ENCODE results near the gene PRELID2.

The PRELID2 gene

DNA sequence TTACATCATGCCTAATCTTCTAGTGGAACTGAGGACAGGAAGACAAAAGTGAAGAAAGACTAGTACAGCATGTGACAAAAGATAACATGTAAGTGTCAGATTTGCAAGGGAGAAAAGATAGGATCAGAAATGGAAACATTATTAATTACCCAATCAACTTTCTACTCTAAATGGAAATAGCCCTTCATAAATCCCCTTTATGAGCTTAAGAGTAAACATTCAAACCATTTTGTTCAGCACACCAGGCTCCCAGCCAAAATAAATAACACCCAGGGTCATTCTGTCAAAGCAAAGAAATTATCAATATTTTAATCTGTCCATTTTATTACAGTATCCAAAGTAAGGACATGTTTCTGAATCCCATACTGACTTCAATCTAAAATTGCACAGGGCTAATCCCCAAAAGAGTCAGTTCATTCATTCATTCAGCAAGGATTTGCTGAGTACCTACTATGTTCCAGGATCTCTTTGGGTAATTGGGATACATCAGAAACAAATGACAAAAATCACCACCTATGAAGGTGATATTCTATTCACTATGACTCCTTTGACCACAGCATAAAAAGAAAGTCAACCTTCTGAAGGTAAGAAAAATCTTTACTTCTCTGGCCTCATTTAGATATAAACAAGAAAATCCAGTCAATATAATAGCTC, 5.3 kb downstream of the PRELID2 start:
- TF ChIP-seq, protein P1, sequence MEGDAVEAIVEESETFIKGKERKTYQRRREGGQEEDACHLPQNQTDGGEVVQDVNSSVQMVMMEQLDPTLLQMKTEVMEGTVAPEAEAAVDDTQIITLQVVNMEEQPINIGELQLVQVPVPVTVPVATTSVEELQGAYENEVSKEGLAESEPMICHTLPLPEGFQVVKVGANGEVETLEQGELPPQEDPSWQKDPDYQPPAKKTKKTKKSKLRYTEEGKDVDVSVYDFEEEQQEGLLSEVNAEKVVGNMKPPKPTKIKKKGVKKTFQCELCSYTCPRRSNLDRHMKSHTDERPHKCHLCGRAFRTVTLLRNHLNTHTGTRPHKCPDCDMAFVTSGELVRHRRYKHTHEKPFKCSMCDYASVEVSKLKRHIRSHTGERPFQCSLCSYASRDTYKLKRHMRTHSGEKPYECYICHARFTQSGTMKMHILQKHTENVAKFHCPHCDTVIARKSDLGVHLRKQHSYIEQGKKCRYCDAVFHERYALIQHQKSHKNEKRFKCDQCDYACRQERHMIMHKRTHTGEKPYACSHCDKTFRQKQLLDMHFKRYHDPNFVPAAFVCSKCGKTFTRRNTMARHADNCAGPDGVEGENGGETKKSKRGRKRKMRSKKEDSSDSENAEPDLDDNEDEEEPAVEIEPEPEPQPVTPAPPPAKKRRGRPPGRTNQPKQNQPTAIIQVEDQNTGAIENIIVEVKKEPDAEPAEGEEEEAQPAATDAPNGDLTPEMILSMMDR (IDR thresholded peaks at IDR 0.05; ENCODE audit: insufficient read depth, low read depth, low read length, missing control alignments) = no peak
- H3K4me3 ChIP-seq (ENCODE audit: low read depth, low read length) = no peak overlapping the region
- no peak for DNase-seq (ENCODE audit: low read depth)

DNA sequence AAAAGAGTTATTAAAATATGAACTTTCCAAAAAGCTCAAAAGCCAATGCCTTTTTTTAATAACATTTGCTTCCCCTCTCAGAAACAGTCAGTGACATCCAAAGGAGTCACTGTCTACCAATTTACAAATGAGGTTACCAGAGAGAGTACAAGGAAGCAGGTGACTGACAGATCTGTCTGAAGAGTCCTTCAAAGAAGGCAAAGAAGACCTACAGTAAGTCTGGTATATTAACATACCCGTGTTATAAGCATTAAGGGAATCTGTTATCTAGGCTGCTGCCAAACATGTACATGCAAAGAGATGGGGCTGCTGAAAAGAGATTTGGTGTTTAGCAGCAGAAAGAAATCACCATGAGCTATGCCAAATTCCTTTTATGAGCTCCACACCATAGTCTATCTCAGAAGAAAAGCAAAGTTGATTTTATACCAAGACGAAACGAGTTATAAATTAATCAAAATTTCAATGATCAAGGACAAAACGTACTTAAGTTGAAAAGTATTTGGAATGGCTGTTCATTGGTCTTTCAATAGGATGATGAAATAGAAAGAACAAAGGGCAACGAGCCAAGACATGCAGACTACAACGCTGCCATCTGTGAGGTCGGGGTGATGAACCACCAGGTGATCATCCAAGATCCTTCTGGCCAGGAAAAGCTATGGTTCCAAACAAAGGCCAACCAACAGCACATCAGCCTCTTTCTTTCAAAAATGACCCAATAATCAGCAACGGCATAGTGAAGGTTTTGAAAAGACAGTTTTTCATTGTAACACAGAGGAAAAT, 8.1 kb downstream of the PRELID2 start:
- H3K4me3 ChIP-seq (ENCODE audit: low read depth, low read length) = no peak overlapping the region
- no peak for DNase-seq (ENCODE audit: low read depth)
- TF ChIP-seq, protein P1 (IDR thresholded peaks at IDR 0.05; ENCODE audit: insufficient read depth, low read depth, low read length, missing control alignments) = no peak

- TF ChIP-seq, protein P1 (IDR thresholded peaks at IDR 0.05; ENCODE audit: insufficient read depth, low read depth, low read length, missing control alignments) = peak; percentile 53
- no peak overlapping the region for H3K4me3 ChIP-seq (ENCODE audit: low read depth, low read length)
- DNase-seq (ENCODE audit: low read depth) = peak; percentile 51
These were observed 9.4 kb downstream of the PRELID2 start for GRCh38 chr5:145825751-145826180.

GRCh38 chr5:145824040-145824439, 11.1 kb downstream of the PRELID2 start:
- no peak for DNase-seq (ENCODE audit: low read depth)
- H3K4me3 ChIP-seq (ENCODE audit: low read depth, low read length) = no peak overlapping the region
- TF ChIP-seq, protein P1 (IDR thresholded peaks at IDR 0.05; ENCODE audit: insufficient read depth, low read depth, low read length, missing control alignments) = no peak

DNA sequence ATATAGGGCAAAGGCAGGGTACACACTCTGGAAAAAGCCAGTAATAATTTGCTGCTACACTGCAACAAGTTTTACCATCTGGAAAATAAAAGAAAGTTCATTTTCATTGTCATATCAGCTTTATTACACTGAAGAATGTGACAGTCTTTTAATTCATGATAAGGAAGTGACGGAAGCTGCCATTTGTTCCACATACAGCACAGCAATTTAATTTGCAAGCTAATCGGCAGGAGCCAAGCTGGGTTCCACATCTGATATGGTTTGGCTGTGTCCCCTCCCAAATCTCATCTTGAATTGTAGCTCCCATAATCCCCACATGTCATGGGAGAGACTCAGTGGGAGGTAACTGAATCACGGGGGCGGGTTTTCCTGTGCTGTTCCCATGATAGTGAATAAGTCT, 16.5 kb downstream of the PRELID2 start:
- no peak for DNase-seq (ENCODE audit: low read depth)
- H3K4me3 ChIP-seq (ENCODE audit: low read depth, low read length) = no peak overlapping the region
- TF ChIP-seq, protein P1 (IDR thresholded peaks at IDR 0.05; ENCODE audit: insufficient read depth, low read depth, low read length, missing control alignments) = no peak

DNA sequence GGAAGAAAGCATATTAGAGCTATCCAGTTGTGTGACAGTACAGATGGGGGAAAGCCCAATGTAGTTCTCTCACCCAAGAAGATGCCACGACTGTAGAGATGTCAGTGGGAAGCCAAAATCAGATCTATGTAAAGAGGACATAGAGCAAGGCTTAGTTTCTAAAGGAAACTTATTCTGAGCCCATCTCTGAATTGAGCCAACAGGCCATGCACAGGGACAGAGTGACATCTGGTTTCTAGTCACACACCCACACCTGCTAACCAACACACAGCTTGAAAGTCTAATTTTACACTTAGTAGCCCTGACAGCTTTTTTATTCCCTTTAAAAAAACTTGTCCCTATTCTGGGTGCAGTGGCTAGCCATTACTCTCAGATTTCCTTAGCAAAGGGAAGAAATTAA, 22.3 kb downstream of the PRELID2 start:
- no peak for DNase-seq (ENCODE audit: low read depth)
- no peak overlapping the region for H3K4me3 ChIP-seq (ENCODE audit: low read depth, low read length)
- TF ChIP-seq, protein P1 (IDR thresholded peaks at IDR 0.05; ENCODE audit: insufficient read depth, low read depth, low read length, missing control alignments) = no peak

Measured in GM12865 (cell line).